GM19099 (cell line): ENCODE results near the gene ZCCHC17.

Experiments used
- POLR2A ChIP-seq: IDR thresholded peaks from 3 replicates; pipeline ENCODE4 v1.6.1; 2011; ENCODE audit warnings: low read depth; ENCODE audit not compliant: insufficient read length; ENCODE audit errors: extremely low read depth

The ZCCHC17 gene

GRCh38 chr1:31396633-31397351, 100.0 kb downstream of the ZCCHC17 start:
- no peak for TF ChIP-seq POLR2A

GRCh38 chr1:31397360-31398095, 100.7 kb downstream of the ZCCHC17 start:
- TF ChIP-seq POLR2A, result no peak

GRCh38 chr1:31398246-31398645, 101.4 kb downstream of the ZCCHC17 start:
- TF ChIP-seq POLR2A, result no peak

GRCh38 chr1:31399976-31400375, 103.1 kb downstream of the ZCCHC17 start:
- no peak for TF ChIP-seq POLR2A

- TF ChIP-seq POLR2A, result no peak
These were observed 103.6 kb downstream of the ZCCHC17 start for GRCh38 chr1:31400393-31400792.

GRCh38 chr1:31401241-31401640, 104.4 kb downstream of the ZCCHC17 start:
- no peak for TF ChIP-seq POLR2A

- TF ChIP-seq POLR2A, result no peak
These were observed 108.9 kb downstream of the ZCCHC17 start for GRCh38 chr1:31405578-31406245.

- no peak for TF ChIP-seq POLR2A
These were observed 110.3 kb downstream of the ZCCHC17 start for GRCh38 chr1:31407029-31407626.

GRCh38 chr1:31408788-31409318, 112.0 kb downstream of the ZCCHC17 start:
- no peak for TF ChIP-seq POLR2A

- no peak for TF ChIP-seq POLR2A
These were observed 113.4 kb downstream of the ZCCHC17 start for GRCh38 chr1:31409946-31410858.

GRCh38 chr1:31410871-31411270, 114.0 kb downstream of the ZCCHC17 start:
- TF ChIP-seq POLR2A, result no peak

- no peak for TF ChIP-seq POLR2A
These were observed 115.4 kb downstream of the ZCCHC17 start for GRCh38 chr1:31412205-31412604.

- TF ChIP-seq POLR2A, result peak; percentile 36
These were observed 116.0 kb downstream of the ZCCHC17 start, which contains the start of gene SERINC2 for GRCh38 chr1:31412732-31413404. SERINC2 (plus strand) TSS chr1:31413213; CDS start chr1:31413266, 53 bp downstream.

- TF ChIP-seq POLR2A, result no peak
These were observed 116.7 kb downstream of the ZCCHC17 start for GRCh38 chr1:31413405-31414001.
